Activated CD8-positive, alpha-beta T cell treated with anti-CD3 and anti-CD28 coated beads for 36 hours (primary cell): ENCODE data around the gene GRK6. TPM values are rescaled to one million over a fixed set of nuclear protein-coding genes. Genes with fewer than 3 reads are reported as not detected.

Source experiments
- ATAC-seq: fragments of 200-7000 bp; cut with Tn5 transposase; one replicate; pipeline ENCODE4 v1.10.0; 2021; ENCODE audit warnings: mild to moderate bottlenecking, moderate library complexity
- CTCF ChIA-PET: fragments of 350-600 bp; sonication (Branson Sonifier 250); formaldehyde crosslinking; loops from one replicate; lab custom pipeline; 2021; ENCODE audit warnings: antibody characterized with exemption; lab: Charles Lee
- POLR2A ChIA-PET: fragments of 350-600 bp; sonication (Branson Sonifier 250); formaldehyde crosslinking; loops from one replicate; lab custom pipeline; 2021; ENCODE audit warnings: antibody characterized with exemption; lab: Charles Lee
- DNase-seq: peaks from one replicate; pipeline ENCODE4 v3.0.0-alpha.2; 2020
- H3K27ac Mint-ChIP-seq: one replicate; pipeline ENCODE4 v1.8.0; 2021; ENCODE audit warnings: mild to moderate bottlenecking, mixed read lengths
- H3K27me3 Mint-ChIP-seq: one replicate; pipeline ENCODE4 v1.8.0; 2021; ENCODE audit warnings: mixed read lengths
- H3K36me3 Mint-ChIP-seq: one replicate; pipeline ENCODE4 v1.8.0; 2021; ENCODE audit warnings: low read depth, mixed read lengths
- H3K4me1 Mint-ChIP-seq: one replicate; pipeline ENCODE4 v1.8.0; 2021; ENCODE audit warnings: low read depth, mixed read lengths
- H3K4me3 Mint-ChIP-seq: one replicate; pipeline ENCODE4 v1.8.0; 2021; ENCODE audit warnings: mild to moderate bottlenecking, moderate library complexity, mixed read lengths
- H3K9me3 Mint-ChIP-seq: one replicate; pipeline ENCODE4 v1.8.0; 2021; ENCODE audit warnings: mixed read lengths
- intact Hi-C: fragments of 100-400 bp; cut with micrococcal nuclease; formaldehyde crosslinking; loops from one replicate; pipeline ENCODE4 v1.10.0; 2022
- total RNA-seq, 2 experiments: library from RNA; stranded (reverse); gene quantifications; one replicate each; pipeline ENCODE4 v1.2.3, GENCODE V29; 2021
- TF ChIP-seq, protein P1 (sequence below): fragments of 200-600 bp; IDR thresholded peaks from one replicate; pipeline ENCODE4 v1.8.0; 2022; ENCODE audit warnings: antibody characterized with exemption, mild to moderate bottlenecking

Gene GRK6
- total RNA-seq, 2 experiments from 2014 or later = 133 to 137 TPM

GRCh38 chr5:177443144-177443983, 16.9 kb downstream of the GRK6 start:
- H3K36me3 Mint-ChIP-seq = peaks cover 34% of the 10 kb centered on the region
- no peak for DNase-seq

DNA sequence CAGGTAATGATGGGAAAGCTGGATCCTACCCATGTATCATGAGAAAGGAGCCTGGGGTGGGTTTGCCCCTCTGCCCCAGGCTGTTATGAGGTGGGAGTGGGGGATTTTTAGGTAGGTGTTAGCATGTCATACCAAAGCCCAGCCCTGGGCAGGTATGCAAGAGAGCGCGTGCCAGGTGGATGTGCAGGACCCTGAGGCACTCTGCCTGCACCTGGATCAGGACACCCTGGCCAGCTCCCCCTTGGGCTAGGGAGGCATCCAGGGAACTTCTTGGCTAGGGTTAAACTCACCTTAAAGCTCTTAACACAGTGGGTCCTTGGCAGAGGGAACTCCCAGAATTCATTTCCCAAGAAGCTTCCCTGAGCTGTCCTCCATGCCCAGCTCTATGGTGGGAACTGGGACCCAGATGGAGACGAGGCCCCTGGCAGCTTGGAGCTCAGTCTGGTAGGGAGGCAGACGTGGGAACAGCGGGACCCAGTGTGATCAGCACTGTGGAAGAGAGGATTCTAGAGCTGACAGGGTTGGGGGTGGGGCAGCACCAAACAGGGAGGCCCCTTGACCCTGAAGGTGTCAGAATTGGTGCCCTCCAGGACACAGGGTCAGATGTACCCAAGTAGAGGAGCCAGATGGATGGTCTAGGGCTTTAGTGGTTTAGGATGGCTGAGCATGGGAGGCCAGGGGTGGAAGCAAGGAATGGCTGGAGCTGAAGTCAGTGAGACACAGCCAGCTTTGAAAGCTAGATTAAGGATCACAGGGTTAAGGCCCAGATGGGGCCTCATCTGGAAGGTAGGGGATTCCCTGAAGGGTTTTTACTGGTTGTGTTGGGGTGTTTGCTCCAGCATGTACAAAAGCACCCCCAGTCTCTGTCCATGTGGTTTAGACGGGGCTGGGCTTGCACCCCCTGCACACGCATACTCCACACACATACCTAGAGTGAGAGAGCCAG, 17.9 kb downstream of the GRK6 start:
- H3K4me3 Mint-ChIP-seq = peak overlapping the region; percentile 71
- H3K9me3 Mint-ChIP-seq = no peaks in the 10 kb centered on the region
- TF ChIP-seq, protein P1, sequence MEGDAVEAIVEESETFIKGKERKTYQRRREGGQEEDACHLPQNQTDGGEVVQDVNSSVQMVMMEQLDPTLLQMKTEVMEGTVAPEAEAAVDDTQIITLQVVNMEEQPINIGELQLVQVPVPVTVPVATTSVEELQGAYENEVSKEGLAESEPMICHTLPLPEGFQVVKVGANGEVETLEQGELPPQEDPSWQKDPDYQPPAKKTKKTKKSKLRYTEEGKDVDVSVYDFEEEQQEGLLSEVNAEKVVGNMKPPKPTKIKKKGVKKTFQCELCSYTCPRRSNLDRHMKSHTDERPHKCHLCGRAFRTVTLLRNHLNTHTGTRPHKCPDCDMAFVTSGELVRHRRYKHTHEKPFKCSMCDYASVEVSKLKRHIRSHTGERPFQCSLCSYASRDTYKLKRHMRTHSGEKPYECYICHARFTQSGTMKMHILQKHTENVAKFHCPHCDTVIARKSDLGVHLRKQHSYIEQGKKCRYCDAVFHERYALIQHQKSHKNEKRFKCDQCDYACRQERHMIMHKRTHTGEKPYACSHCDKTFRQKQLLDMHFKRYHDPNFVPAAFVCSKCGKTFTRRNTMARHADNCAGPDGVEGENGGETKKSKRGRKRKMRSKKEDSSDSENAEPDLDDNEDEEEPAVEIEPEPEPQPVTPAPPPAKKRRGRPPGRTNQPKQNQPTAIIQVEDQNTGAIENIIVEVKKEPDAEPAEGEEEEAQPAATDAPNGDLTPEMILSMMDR = no peak
- ATAC-seq = peak; percentile 6
- peaks cover 57% of the 10 kb centered on the region for H3K4me1 Mint-ChIP-seq
- CTCF ChIA-PET = interaction anchor here (0.7 to 17.9 kb wide), 10 partner anchors 11 to 310 kb away, joined by 3 to 415 read pairs (median 6); partner anchors contain the start of genes F12, GRK6 and PFN3
- intact Hi-C loops = no loop called here
- no peaks in the 10 kb centered on the region for H3K27me3 Mint-ChIP-seq
- no peak for DNase-seq
- peak overlapping the region; percentile 80 for H3K27ac Mint-ChIP-seq
- peaks cover 30% of the 10 kb centered on the region for H3K36me3 Mint-ChIP-seq
- POLR2A ChIA-PET = interaction anchor here (0.6 to 22.1 kb wide), 13 partner anchors 11 to 84 kb away, joined by 3 to 606 read pairs (median 6); partner anchors contain the start of genes DBN1, GRK6 and PFN3

More at GRCh38 chr5:177443144-177443983, 16.9 kb downstream of the GRK6 start:
- ChIA-PET POLR2A (interaction anchor here (0.5 to 22.1 kb wide), 10 partner anchors 12 to 131 kb away, joined by 3 to 606 read pairs (median 6); partner anchors contain the start of genes DBN1, F12, GRK6 and MXD3), CTCF (interaction anchor here (0.7 to 17.9 kb wide), 6 partner anchors 12 to 134 kb away, joined by 3 to 415 read pairs (median 54); partner anchors contain the start of genes F12, GRK6 and PFN3)
- peaks cover 59% of the 10 kb centered on the region for H3K4me1 Mint-ChIP-seq
- intact Hi-C loops = no loop called here
- H3K27ac Mint-ChIP-seq = peak overlapping the region; percentile 80
- TF ChIP-seq, protein P1 = no peak
- no peak overlapping the region for H3K4me3 Mint-ChIP-seq
- H3K9me3 Mint-ChIP-seq = no peaks in the 10 kb centered on the region
- H3K27me3 Mint-ChIP-seq = no peaks in the 10 kb centered on the region
- ATAC-seq = no peak

DNA sequence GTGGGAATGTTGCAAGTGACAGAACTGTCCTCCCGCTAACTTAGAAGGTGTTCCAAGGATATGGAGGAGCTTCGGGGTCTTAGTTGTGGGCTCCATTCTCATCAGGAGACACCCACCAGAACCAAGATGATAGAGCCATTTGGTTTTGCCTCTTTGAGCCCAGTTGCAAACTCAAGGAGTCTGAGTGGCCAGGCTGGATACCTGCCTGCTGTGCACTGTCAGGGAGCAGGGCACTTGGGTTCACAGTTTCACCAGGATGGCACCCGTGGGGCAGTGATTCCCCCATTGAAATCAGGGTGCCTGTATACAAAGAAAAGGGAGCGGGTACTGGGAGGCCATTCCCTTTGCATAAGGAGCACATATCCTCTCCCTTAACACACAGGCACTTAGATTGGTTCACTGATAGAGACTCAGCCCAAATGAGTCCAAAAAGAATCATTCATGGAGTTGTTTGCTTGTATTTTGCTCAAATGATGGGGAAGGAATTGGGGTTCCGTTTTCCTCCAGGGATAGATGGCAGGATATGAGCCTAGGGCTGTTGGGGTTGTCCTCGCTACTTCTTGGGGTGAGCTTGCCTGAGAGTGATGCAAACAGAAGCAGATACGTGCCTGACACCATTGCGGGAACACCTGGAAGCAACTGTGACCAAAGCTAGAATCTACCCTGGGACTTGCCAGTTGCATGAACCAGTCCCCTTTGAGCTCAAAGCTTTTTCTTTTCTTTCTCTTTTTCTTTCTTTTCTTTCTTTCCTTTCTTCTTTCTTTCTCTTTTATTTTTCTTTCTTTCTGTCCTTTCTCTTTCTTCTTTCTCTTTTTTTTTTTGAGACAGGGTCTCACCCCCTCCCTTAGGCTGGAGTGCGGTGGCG, 18.8 kb downstream of the GRK6 start:
- intact Hi-C loops = no loop called here
- ATAC-seq = no peak
- Mint-ChIP-seq H3K4me1 (peaks cover 48% of the 10 kb centered on the region), H3K27ac (peak overlapping the region; percentile 80), H3K27me3 (no peaks in the 10 kb centered on the region), H3K9me3 (no peaks in the 10 kb centered on the region), H3K36me3 (peaks cover 21% of the 10 kb centered on the region), H3K4me3 (peak overlapping the region; percentile 71)
- ChIA-PET POLR2A (interaction anchor here (0.5 to 22.1 kb wide), 18 partner anchors 10 to 442 kb away, joined by 3 to 606 read pairs (median 4); partner anchors contain the start of genes DBN1, F12, GRK6 and PFN3), CTCF (interaction anchor here (0.7 to 17.9 kb wide), 16 partner anchors 8 to 676 kb away, joined by 3 to 415 read pairs (median 4); partner anchors contain the start of genes F12, GRK6 and PFN3)
- TF ChIP-seq, protein P1 = no peak
- peak; percentile 54 for DNase-seq

DNA sequence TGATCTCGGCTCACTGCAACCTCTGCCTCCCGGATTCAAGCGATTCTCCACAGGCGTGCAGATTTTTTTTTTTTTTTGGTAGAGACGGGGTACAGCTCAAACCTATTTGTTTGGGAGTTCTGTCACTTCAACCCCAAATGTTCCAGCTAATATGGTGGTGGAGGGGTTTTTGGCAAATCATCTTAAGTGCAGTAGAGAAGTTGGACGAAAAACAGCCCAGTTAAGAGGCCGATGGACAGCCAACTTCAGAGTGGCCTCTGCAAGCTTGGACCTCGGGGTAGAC, 19.4 kb downstream of the GRK6 start:
- DNase-seq (no peak), ATAC-seq (no peak)
- Mint-ChIP-seq H3K4me3 (peak overlapping the region; percentile 71), H3K9me3 (no peaks in the 10 kb centered on the region), H3K27ac (peak overlapping the region; percentile 80), H3K36me3 (peaks cover 18% of the 10 kb centered on the region), H3K4me1 (peaks cover 44% of the 10 kb centered on the region), H3K27me3 (no peaks in the 10 kb centered on the region)
- ChIA-PET CTCF (interaction anchor here (0.7 to 17.9 kb wide), 13 partner anchors 9 to 675 kb away, joined by 3 to 415 read pairs (median 4); partner anchors contain the start of genes F12 and PFN3), POLR2A (interaction anchor here (0.5 to 22.1 kb wide), 19 partner anchors 9 to 442 kb away, joined by 3 to 606 read pairs (median 4); partner anchors contain the start of genes DBN1, F12, GRK6 and LMAN2)
- TF ChIP-seq, protein P1 = no peak
- intact Hi-C loops = no loop called here
